Activated naive CD8-positive, alpha-beta T cell (primary cell): Measurements from ENCODE around the gene KLK13.

ENCODE experiments used
- H3K27ac Mint-ChIP-seq: one replicate; pipeline ENCODE4 v1.8.0; 2021; ENCODE audit warnings: mixed read lengths
- H3K27me3 Mint-ChIP-seq: one replicate; pipeline ENCODE4 v1.8.0; 2021; ENCODE audit warnings: mixed read lengths
- H3K36me3 Mint-ChIP-seq: one replicate; pipeline ENCODE4 v1.8.0; 2021; ENCODE audit warnings: mixed read lengths
- H3K4me1 Mint-ChIP-seq: one replicate; pipeline ENCODE4 v1.8.0; 2021; ENCODE audit warnings: low read depth, mixed read lengths
- H3K4me3 Mint-ChIP-seq: one replicate; pipeline ENCODE4 v1.8.0; 2021; ENCODE audit warnings: mild to moderate bottlenecking, mixed read lengths
- H3K9me3 Mint-ChIP-seq: one replicate; pipeline ENCODE4 v1.8.0; 2021; ENCODE audit warnings: low read depth, mixed read lengths

The KLK13 gene

GRCh38 chr19:51097796-51098195, 32.9 kb upstream of the KLK13 start:
- Mint-ChIP-seq H3K4me3 (no peak overlapping the region), H3K27me3 (no peaks in the 10 kb centered on the region), H3K36me3 (peaks cover 11% of the 10 kb centered on the region), H3K9me3 (no peaks in the 10 kb centered on the region), H3K4me1 (peaks cover 36% of the 10 kb centered on the region), H3K27ac (no peak overlapping the region)

GRCh38 chr19:51097166-51097738, 32.4 kb upstream of the KLK13 start:
- peaks cover 10% of the 10 kb centered on the region for H3K36me3 Mint-ChIP-seq
- H3K27me3 Mint-ChIP-seq: no peaks in the 10 kb centered on the region
- H3K9me3 Mint-ChIP-seq: no peaks in the 10 kb centered on the region
- peaks cover 30% of the 10 kb centered on the region for H3K4me1 Mint-ChIP-seq
- no peak overlapping the region for H3K4me3 Mint-ChIP-seq
- H3K27ac Mint-ChIP-seq: no peak overlapping the region

- Mint-ChIP-seq H3K27ac (peak overlapping the region; percentile 36), H3K9me3 (no peaks in the 10 kb centered on the region), H3K36me3 (peaks cover 11% of the 10 kb centered on the region), H3K4me1 (peaks cover 24% of the 10 kb centered on the region), H3K27me3 (no peaks in the 10 kb centered on the region), H3K4me3 (no peak overlapping the region)
Measured at GRCh38 chr19:51096473-51097165, 31.7 kb upstream of the KLK13 start.

- peaks cover 17% of the 10 kb centered on the region for H3K4me1 Mint-ChIP-seq
- H3K9me3 Mint-ChIP-seq: no peaks in the 10 kb centered on the region
- H3K36me3 Mint-ChIP-seq: peaks cover 11% of the 10 kb centered on the region
- H3K27me3 Mint-ChIP-seq: no peaks in the 10 kb centered on the region
- no peak overlapping the region for H3K27ac Mint-ChIP-seq
- H3K4me3 Mint-ChIP-seq: no peak overlapping the region
Measured at GRCh38 chr19:51094696-51095279, 29.9 kb upstream of the KLK13 start.

GRCh38 chr19:51093510-51094345, 28.8 kb upstream of the KLK13 start:
- H3K4me3 Mint-ChIP-seq: no peak overlapping the region
- no peak overlapping the region for H3K27ac Mint-ChIP-seq
- no peaks in the 10 kb centered on the region for H3K9me3 Mint-ChIP-seq
- H3K36me3 Mint-ChIP-seq: peaks cover 14% of the 10 kb centered on the region
- peaks cover 10% of the 10 kb centered on the region for H3K4me1 Mint-ChIP-seq
- no peaks in the 10 kb centered on the region for H3K27me3 Mint-ChIP-seq

GRCh38 chr19:51093101-51093500, 28.2 kb upstream of the KLK13 start:
- Mint-ChIP-seq H3K4me1 (peaks cover 10% of the 10 kb centered on the region), H3K27ac (no peak overlapping the region), H3K9me3 (no peaks in the 10 kb centered on the region), H3K4me3 (no peak overlapping the region), H3K27me3 (no peaks in the 10 kb centered on the region), H3K36me3 (peaks cover 14% of the 10 kb centered on the region)

GRCh38 chr19:51091895-51092873, 27.3 kb upstream of the KLK13 start:
- no peaks in the 10 kb centered on the region for H3K9me3 Mint-ChIP-seq

GRCh38 chr19:51091126-51091525, 26.2 kb upstream of the KLK13 start:
- Mint-ChIP-seq H3K36me3 (peaks cover 8% of the 10 kb centered on the region), H3K4me3 (no peak overlapping the region), H3K27me3 (no peaks in the 10 kb centered on the region), H3K27ac (no peak overlapping the region), H3K9me3 (no peaks in the 10 kb centered on the region), H3K4me1 (no peaks in the 10 kb centered on the region)

More at GRCh38 chr19:51091895-51092873, 27.3 kb upstream of the KLK13 start:
- Mint-ChIP-seq H3K4me3 (no peak overlapping the region), H3K27ac (peak overlapping the region; percentile 5), H3K4me1 (peaks cover 7% of the 10 kb centered on the region), H3K27me3 (no peaks in the 10 kb centered on the region), H3K36me3 (peaks cover 14% of the 10 kb centered on the region)

- no peak overlapping the region for H3K27ac Mint-ChIP-seq
Measured at GRCh38 chr19:51090471-51090870, 25.6 kb upstream of the KLK13 start.

GRCh38 chr19:51089786-51090185, 24.9 kb upstream of the KLK13 start:
- H3K27ac Mint-ChIP-seq: no peak overlapping the region
- H3K27me3 Mint-ChIP-seq: no peaks in the 10 kb centered on the region

More at GRCh38 chr19:51090471-51090870, 25.6 kb upstream of the KLK13 start:
- no peaks in the 10 kb centered on the region for H3K9me3 Mint-ChIP-seq
- no peak overlapping the region for H3K4me3 Mint-ChIP-seq
- no peaks in the 10 kb centered on the region for H3K4me1 Mint-ChIP-seq
- no peaks in the 10 kb centered on the region for H3K27me3 Mint-ChIP-seq
- peaks cover 5% of the 10 kb centered on the region for H3K36me3 Mint-ChIP-seq

GRCh38 chr19:51086153-51086850, 21.4 kb upstream of the KLK13 start:
- H3K36me3 Mint-ChIP-seq: peaks cover 8% of the 10 kb centered on the region
- peaks cover 8% of the 10 kb centered on the region for H3K27me3 Mint-ChIP-seq
- no peak overlapping the region for H3K27ac Mint-ChIP-seq
- H3K4me3 Mint-ChIP-seq: no peak overlapping the region
- H3K9me3 Mint-ChIP-seq: no peaks in the 10 kb centered on the region
- H3K4me1 Mint-ChIP-seq: no peaks in the 10 kb centered on the region

More at GRCh38 chr19:51089786-51090185, 24.9 kb upstream of the KLK13 start:
- Mint-ChIP-seq H3K4me1 (no peaks in the 10 kb centered on the region), H3K4me3 (no peak overlapping the region), H3K9me3 (no peaks in the 10 kb centered on the region), H3K36me3 (peaks cover 5% of the 10 kb centered on the region)

GRCh38 chr19:51084505-51084904, 19.6 kb upstream of the KLK13 start:
- no peak overlapping the region for H3K27ac Mint-ChIP-seq
- no peaks in the 10 kb centered on the region for H3K9me3 Mint-ChIP-seq
- peaks cover 8% of the 10 kb centered on the region for H3K27me3 Mint-ChIP-seq
- peaks cover 5% of the 10 kb centered on the region for H3K36me3 Mint-ChIP-seq
- H3K4me1 Mint-ChIP-seq: no peaks in the 10 kb centered on the region
- H3K4me3 Mint-ChIP-seq: no peak overlapping the region

GRCh38 chr19:51083783-51084182, 18.9 kb upstream of the KLK13 start:
- Mint-ChIP-seq H3K4me1 (no peaks in the 10 kb centered on the region), H3K36me3 (peaks cover 5% of the 10 kb centered on the region), H3K27me3 (peaks cover 8% of the 10 kb centered on the region), H3K4me3 (no peak overlapping the region), H3K9me3 (no peaks in the 10 kb centered on the region), H3K27ac (no peak overlapping the region)
